Daoy (cell line): ENCODE measurements around the gene GATA6. TPM values are rescaled to one million over a fixed set of nuclear protein-coding genes. Genes with fewer than 3 reads are reported as not detected.

Experiments
- DNase-seq: peaks from one replicate; pipeline ENCODE4 v3.0.0-alpha.2; 2015; ENCODE audit warnings: low read depth
- total RNA-seq: library from RNA; depleted of rRNA; stranded (reverse); fragments of >200 nt; shearing (Covaris generic); gene quantifications from 2 replicates; pipeline ENCODE4 v1.2.3, GENCODE V29; 2014; rRNA removed

Gene GATA6
- 18.2 and 19.0 TPM in 2 replicates for total RNA-seq

DNA sequence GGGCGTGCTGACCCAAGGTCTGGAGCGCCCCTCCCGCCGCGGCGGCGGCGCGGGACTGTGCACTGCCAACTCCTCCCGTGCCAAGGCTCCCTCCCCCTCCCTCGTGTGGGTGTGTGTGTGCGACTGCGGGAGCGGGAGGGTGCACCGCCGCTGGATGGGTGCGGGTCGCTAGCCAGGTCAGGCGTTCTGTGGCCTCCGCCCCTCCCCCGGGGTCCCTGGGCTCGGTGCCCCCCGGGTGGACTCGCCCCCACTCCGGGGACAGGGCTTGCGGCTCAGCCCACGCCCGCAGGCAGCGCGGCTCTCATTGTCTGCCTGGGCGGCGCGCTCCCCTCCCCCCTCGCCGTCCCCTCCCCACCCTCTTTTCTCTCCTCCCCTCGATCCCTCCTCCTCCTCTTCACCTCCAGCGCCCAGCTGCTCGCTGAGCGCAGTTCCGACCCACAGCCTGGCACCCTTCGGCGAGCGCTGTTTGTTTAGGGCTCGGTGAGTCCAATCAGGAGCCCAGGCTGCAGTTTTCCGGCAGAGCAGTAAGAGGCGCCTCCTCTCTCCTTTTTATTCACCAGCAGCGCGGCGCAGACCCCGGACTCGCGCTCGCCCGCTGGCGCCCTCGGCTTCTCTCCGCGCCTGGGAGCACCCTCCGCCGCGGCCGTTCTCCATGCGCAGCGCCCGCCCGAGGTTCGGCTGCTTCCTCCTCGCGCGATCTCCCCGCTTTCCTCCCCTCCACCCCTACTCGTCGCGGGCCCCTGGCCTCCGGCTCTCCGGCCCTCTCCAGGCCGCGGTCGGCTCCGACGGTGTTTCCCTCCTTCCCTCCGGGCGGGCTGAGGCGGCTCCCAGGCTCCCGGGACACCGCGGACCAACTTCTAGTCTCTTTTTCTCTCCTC lies at the start of gene GATA6:
Gene GATA6 (plus strand): TSS at position 579 of the 878 bp plus-strand sequence. CDS start 1,556 bp downstream, outside the sequence.
- DNase-seq: peak; percentile 95

DNA sequence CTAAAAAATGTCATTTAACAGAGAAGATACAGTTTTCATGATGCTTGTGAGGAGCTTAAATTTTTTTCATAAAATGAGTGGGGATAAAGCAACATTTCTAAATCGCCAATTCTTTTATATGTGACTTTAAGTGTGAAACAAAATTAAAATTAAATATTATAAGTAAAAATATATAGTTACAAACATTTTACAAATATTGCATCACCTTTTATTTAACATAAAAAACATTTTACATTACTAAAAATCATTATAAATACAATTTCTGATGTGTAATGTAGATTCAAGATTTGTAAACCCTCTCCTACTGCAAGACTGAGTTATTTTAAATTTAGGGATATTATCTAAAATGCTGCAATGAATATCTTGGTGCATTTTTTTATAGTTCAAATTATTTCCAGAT lies 44.4 kb upstream of the GATA6 start:
- DNase-seq: no peak

DNA sequence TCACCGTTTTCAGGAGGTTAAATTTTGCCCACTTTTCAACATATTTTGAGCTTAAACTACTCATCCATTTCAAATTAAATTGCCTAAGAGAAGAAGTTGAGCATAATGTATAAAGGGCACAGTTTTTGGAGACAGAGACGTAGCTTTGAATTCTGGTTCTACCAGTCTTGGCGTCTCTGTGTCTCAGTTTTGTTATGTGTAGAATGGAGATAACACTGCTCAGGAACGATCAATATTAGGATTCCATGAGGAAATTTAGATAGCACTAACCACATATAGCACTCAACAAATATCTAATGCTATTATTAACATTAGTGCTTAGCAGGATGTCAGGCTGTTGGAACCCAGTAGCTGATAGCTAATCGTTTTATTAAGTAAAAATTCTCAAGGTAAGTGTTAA lies 40.4 kb upstream of the GATA6 start:
- no peak for DNase-seq

GRCh38 chr18:22129778-22130177 lies 39.6 kb upstream of the GATA6 start:
- DNase-seq: no peak

DNA sequence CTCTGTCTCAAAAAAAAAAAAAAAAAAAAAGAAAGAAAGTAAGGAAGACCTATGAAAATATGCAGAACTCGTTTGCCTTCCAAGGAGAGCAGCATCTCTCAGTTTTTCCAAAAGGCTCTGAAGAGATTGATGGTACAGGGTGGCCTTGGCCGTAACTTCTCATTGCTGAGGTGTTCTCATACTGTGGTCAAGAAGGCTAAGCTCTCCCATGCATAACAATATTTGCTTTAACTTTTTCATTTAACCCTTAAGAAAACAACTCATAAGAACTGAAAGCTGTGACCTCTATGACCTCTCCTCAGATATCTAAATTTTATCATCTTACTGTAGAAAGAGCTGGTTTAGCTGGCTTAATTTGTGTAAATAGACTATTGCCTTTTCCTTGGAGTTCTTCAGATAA lies 37.1 kb upstream of the GATA6 start:
- no peak for DNase-seq

DNA sequence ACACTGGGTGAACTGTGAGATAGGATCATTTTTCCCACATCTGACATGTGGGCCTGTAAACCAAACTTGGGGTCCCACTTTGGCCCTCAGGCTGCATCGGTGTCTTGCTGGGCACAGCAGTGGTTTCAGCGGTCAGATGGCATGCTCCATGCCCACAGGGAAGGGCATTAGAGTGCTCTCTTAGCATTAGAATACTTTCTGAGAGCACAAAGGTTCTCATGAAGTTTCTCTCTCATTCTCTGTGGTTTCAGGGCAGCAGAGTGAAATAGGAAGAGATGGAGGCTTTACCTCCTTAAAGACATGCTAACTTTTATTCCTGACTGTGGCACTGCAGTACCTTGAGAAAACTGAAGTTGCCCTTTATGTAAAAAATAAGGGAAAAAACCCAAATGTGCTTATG lies 36.6 kb upstream of the GATA6 start:
- DNase-seq: no peak

DNA sequence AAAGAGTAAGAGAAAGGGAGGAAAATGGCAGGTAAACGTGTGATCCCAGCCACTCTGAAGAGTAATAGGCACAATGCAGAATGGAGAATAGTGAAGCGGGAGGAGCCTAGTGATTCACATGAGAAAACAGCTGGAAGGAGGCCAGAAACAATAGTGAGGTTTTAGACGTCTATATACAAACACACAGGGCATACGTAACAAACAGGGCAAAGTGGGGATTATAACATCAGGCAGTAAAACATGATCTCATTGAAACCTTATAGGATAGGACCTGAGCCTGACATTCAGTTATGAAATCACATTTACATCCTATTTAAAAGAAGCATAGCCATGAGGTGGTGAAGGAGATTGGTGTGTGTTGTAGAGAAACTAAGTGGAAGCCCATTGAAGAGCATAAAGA lies 33.0 kb upstream of the GATA6 start:
- DNase-seq: peak; percentile 38

GRCh38 chr18:22141211-22141610 lies 28.2 kb upstream of the GATA6 start:
- no peak for DNase-seq

- DNase-seq: no peak
Measured at GRCh38 chr18:22143347-22144340, 25.7 kb upstream of the GATA6 start.

DNA sequence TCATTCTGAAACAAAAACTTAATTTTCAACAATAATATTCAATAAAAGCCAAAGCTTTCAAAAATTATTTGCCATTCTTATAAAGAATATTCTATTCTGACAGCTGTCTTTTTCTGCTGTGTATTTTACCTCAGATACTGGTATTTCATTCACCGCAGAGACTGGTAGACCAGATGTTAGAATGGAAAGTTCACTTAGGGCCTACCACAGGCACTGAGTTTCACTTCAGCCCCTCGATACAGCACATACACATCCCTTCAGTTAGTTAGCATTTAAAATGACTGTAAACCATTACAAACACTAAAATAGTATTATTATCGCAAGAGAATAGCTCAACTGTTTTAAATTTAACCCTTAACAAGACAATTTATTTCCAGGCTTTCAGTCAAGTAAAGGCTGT lies 24.2 kb upstream of the GATA6 start:
- no peak for DNase-seq

GRCh38 chr18:22149710-22150109 lies 19.7 kb upstream of the GATA6 start:
- no peak for DNase-seq

DNA sequence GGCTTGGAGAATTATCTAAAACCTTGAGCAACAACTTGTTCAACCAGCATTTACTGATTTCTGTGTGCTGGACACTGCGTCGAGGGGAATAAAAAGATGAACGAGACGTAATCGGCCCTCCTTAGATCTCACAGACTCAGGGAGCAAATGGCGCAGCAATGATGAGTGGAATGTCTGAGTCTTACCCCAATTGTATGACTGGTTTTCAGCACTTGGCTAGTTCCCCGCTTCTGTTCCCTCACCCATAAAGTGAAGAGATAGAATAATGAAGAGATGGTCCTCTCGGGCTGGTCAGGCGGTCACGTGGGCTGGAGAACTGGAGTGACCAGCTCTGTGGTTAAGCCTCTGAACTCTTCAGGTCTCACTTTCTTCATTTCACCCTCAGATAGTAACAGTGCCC lies 17.3 kb upstream of the GATA6 start:
- no peak for DNase-seq

GRCh38 chr18:22153428-22153827 lies 16.0 kb upstream of the GATA6 start:
- DNase-seq: no peak

DNA sequence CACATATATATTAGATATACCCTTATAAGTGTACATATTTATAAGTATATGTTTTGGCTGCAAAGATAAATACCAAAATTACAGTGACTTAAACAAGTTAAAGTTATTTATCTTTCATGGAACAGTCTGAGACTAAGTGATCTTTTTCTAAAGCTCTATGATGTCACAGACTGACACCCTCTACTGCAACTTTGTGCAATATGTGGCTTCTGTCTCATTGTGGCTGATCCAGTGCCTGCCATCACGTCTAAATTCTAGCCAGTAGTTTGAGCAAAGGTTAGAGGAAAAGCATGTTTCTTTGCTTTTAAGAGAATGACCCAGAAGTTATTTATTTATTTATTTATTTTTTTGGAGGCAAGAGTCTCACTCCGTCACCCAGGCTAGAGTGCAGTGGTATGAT lies 13.8 kb upstream of the GATA6 start:
- DNase-seq: no peak

DNA sequence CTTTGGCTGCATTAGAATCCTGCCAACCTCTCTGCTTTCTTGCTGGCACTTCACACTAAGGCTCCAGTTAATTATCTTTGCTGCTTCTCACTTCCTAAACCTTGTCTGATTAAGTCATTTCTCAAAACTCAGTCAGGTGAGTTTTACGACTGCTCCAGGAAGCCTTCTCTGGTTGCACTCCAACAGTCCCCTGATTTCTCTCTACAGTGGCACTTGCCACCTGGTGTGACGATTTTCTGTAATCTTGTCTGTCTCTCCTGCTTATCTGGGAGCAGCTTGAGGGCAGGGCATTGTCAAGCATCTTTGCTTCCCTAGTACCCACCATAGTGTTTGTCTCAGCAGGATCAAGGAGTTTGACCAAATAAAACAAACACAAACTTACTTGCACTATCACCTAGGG lies 10.4 kb upstream of the GATA6 start:
- DNase-seq: no peak

DNA sequence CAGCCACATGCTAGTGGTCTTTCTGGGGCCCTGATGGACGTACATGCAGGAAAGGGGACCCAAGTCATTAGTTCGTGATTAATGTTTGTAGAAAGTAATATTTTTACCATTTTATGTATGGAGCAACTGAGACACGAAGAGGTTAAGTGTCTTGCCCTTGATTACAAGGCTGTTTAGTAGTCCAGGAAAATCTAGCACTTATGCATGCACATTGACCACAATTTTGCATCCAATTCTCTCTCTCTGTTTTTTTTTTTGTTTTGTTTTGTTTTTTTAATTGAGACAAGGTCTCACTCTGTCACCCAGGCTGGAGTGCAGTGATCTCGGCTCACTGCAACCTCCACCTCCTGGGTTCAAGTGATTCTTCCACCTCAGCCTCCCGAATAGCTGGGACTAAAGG lies 8.3 kb upstream of the GATA6 start:
- no peak for DNase-seq

- DNase-seq: no peak
Measured at GRCh38 chr18:22163416-22164161, 5.8 kb upstream of the GATA6 start.

- DNase-seq: no peak
Measured at GRCh38 chr18:22164337-22165048, 4.9 kb upstream of the GATA6 start.

DNA sequence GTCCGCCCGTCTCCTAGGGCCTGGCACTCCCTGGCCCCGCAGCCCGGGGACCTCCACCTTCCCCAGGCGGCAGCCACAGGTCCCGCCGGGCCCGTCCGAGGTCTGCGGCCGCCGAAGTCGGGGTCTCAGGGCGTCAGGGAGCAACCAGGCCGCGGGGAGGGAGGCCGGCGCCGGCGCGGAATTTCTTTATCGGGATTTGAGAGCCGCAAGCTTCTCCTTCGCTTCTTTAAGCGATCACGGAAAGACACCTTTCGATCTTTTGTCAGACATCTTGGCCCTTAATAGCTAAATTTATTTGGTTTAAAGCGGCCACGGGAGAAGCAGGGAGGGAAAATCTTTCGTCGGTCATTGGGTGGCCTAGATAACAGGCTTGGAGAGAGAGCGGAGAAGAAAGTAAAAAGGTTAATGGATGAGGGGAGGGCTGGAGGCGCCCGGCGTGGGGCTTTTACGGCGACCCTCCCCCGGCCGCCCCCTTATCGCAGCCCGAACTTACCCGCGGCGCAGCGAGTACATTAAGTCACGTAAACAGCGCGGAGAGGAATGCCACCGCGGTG lies 4.3 kb upstream of the GATA6 start:
- DNase-seq: no peak

GRCh38 chr18:22165603-22166068 lies 3.8 kb upstream of the GATA6 start:
- DNase-seq: no peak
